ENCODE results near the gene ISG15. TPM values are rescaled to one million over a fixed set of nuclear protein-coding genes. Genes with fewer than 3 reads are reported as not detected.

Gene ISG15
- total RNA-seq, 1 experiment from 2014 or later, result 140 TPM

GRCh38 chr1:981491-981954 lies 31.8 kb upstream of the ISG15 start:
- no peak overlapping the region for H3K4me3 ChIP-seq (replicated peaks in 1 of 2; ENCODE audit: low read depth in 1 of 2, low read length in 2 of 2)
- H2AFZ ChIP-seq (ENCODE audit: low read depth, low read length, poor library complexity, severe bottlenecking), result no peak overlapping the region
- RAD21 ChIA-PET (ENCODE audit: low non-redundant PET in 1 of 2, low total read pairs in 2 of 2, uncharacterized antibody in 2 of 2, unreplicated experiment in 2 of 2), result no interaction called here
- DNase-seq (ENCODE audit: low read depth, low spot score), result no peak
- H3K27ac ChIP-seq (ENCODE audit: low read depth, low read length), result no peak overlapping the region
- peaks cover 2 to 5% of the 10 kb centered on the region in 2 experiments; a peak in 1 of 4 replicates for H3K4me1 ChIP-seq (ENCODE audit: control insufficient read depth in 1 of 2, insufficient read depth in 2 of 2, low read length in 2 of 2)
- POLR2A ChIA-PET, result no interaction called here
- H3K27me3 ChIP-seq (ENCODE audit: insufficient read depth, low read length), result no peaks in the 10 kb centered on the region
- ATAC-seq, result no peak
- no peaks in the 10 kb centered on the region for H3K79me2 ChIP-seq (ENCODE audit: insufficient read depth, low read length)
- H3K36me3 ChIP-seq (ENCODE audit: control insufficient read depth in 1 of 2, insufficient read depth in 2 of 2, low read length in 2 of 2), result no peaks in the 10 kb centered on the region
- CTCF ChIA-PET, result no interaction called here
- no peaks in the 10 kb centered on the region for H3K9me2 ChIP-seq (ENCODE audit: insufficient read depth)
- no peak overlapping the region for H3K4me2 ChIP-seq (ENCODE audit: low read length)
- TF ChIP-seq TCF7L2 (IDR thresholded peaks at IDR 0.05; ENCODE audit: borderline replicate concordance, extremely low read depth, insufficient read depth, insufficient read length) (no peak), ZBTB33 (IDR thresholded peaks at IDR 0.05; ENCODE audit: extremely low read depth, insufficient replicate concordance, low read length) (no peak), REST (IDR thresholded peaks at IDR 0.05; ENCODE audit: low read depth) (no peak), FOSL1 (IDR thresholded peaks at IDR 0.05; ENCODE audit: low read depth) (no peak), RAD21 (IDR thresholded peaks at IDR 0.05; ENCODE audit: low read depth) (no peak), ZFX (IDR thresholded peaks at IDR 0.05) (no peak)
- intact Hi-C loops (cut with micrococcal nuclease), result loop anchor here (5.0 kb wide), 1 partner anchor 81 kb away; no protein-coding TSS in a partner anchor
- no peak overlapping the region for H3K9ac ChIP-seq (ENCODE audit: low read length)
- H3K9me3 ChIP-seq (ENCODE audit: control insufficient read depth in 1 of 2, insufficient read depth in 1 of 2, low read depth in 1 of 2, low read length in 2 of 2), result no peaks in the 10 kb centered on the region
- no peaks in the 10 kb centered on the region for H4K20me1 ChIP-seq (ENCODE audit: insufficient read depth)
- no TSS peak for BruUV-seq (replicated peaks)
